Inflammatory macrophage treated with lipopolysaccharide for 1 hour (primary cell): ENCODE measurements around the gene PTCHD4.
"Not testable (repeated sequence)": the region's sequence is repeated elsewhere in the genome, so short reads cannot be mapped to it uniquely, and the experiment has no call there.

Source experiments
- DNase-seq, 2 donors: peaks; one replicate each; pipeline ENCODE4 v3.0.0-alpha.2; 2020 to 2022

The PTCHD4 gene

GRCh38 chr6:48111143-48111506, at the start of gene PTCHD4:
Gene PTCHD4, minus strand, starts transcription at chr6:48111197. Its CDS starts 42,240 bp downstream, at chr6:48068957.
- DNase-seq = no peak

DNA sequence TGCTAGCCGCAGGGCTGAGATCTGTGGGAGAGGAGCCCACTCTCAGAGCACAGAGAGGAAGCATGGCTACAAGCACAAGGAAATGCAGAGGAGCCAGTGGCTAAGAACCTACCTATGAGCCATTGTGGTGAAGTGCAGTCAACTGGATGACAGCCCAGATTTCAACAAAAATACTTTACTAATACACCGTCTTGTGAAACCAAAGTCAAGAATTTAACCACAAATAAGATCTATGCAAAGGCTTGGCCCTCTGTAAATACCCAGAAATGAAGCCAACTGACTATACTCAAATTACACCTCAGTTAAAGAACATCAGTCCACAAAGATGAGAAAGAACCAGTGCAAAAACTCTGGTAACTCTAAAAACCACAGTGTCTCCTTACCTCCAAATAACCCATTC, 40.1 kb upstream of the PTCHD4 start:
- DNase-seq = no peak

DNA sequence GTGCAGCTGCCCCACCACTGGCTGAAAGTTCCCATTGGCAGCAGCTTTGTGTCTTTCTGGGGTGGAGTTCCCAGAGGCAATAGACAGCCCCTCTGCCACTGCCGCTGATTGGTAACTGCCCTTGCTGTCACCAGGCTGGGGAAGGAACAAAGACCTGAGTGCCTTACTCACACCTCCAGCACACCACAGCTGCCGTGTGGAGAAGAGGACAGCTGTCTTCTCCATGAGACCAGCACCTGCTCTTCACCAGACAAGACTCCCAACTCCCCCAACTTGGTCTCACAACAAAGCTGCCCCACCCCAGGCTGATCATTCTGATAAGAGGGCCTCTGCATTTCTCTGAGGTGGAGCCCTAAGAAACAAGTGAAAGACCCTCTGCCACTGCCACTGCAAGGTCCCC, 39.7 kb upstream of the PTCHD4 start:
- no peak for DNase-seq

GRCh38 chr6:48147051-48147450, 36.1 kb upstream of the PTCHD4 start:
- DNase-seq = no peak

- no peak for DNase-seq
Measured at GRCh38 chr6:48144021-48144420, 33.0 kb upstream of the PTCHD4 start.

DNA sequence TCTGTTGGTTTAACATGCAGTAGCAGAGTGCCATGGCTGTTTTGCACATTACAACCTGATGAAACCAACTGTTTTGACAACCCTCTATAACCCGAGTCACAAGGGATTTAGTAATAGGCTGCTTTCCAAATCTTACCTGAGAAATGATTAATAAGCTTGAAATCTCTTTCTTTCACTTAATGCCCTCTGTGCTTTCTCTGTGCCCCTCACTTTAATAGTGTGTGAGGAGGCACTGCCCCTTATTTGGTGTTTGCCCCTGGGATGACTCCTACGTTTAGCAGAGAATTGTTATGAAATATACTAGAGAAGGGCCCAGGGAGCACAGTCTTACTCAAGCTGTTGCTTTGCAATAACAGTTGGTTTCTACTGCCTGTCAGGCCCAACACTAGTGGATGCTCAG, 31.0 kb upstream of the PTCHD4 start:
- DNase-seq = no peak

GRCh38 chr6:48139818-48140614, 29.0 kb upstream of the PTCHD4 start:
- no peak for DNase-seq

DNA sequence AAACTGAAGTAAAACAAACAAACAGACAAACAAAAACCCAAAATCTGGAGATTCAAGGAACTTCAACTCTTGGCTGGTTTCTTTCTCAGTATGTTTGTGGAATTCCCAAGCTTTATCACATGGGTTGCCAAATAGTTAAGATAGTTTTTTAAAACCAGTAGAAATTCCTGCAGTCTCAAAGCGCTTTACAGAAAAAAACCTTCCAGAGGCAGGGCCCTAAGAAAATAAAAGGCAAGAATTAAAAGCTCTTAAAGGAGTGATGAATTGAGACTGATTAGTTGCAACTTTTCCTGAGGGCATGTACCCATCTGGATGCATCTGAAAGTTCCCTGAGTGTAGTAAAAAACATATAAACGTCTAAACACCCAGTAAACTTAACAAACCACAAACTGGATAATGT, 25.9 kb upstream of the PTCHD4 start:
- no peak for DNase-seq

DNA sequence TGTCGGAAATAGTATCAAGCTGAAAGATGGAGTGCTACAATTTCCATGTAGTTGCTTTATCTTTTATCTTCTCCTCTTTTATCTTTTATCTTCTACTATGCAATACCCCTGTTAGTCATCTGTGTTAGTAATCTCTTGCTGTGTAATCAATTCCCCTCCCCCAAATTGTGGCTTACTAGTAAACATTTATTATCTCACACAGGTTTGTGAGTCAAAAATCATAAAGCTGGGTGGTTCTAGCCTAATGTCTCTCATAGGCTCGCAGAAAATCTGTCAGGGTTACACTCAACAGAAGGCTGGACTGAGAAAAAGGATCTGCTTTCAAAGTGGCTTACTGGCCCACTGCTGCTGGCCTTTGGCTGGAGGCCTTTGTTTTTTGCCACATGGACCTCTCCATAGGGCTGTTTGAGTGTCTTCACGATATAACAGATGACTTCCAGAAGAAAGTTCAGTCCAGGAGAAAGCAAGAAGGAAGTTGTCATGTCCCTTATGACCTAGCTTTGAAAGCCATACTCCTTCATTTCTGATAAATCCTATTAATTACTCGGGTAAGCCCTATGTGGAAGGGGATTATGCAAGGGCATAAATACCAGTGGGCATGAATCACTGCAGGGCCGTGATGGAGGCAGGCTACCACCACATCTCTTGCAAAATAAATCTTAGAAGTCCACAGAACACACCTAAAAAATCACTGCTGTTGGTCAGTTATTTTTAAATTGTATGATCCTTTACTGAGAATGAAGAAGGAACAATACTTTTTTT, 24.5 kb upstream of the PTCHD4 start:
- DNase-seq = no peak

DNA sequence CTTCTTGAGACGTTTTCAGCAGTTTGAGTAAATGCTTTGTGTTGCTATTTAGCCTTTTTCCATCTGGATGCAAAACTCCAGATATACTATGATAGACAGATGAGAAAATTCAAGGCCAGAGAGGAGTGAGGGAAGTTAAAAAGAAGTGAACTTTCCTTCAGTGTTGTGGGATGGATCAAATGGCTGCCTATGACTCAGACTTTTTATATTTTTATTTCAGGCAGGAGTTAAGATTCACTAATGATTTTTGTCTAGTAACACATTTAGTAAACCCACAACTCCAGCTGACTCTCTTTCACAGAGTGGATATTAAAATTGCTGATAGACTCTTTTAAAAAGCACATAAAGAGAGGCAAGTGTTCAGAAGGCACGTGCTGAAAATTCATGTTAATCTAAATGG, 23.2 kb upstream of the PTCHD4 start:
- DNase-seq = no peak

GRCh38 chr6:48123601-48124000, 12.6 kb upstream of the PTCHD4 start:
- DNase-seq = no peak

GRCh38 chr6:48121983-48122749, 11.2 kb upstream of the PTCHD4 start:
- DNase-seq = not testable (repeated sequence)

- no peak for DNase-seq
Measured at GRCh38 chr6:48116699-48117645, 6.0 kb upstream of the PTCHD4 start.

DNA sequence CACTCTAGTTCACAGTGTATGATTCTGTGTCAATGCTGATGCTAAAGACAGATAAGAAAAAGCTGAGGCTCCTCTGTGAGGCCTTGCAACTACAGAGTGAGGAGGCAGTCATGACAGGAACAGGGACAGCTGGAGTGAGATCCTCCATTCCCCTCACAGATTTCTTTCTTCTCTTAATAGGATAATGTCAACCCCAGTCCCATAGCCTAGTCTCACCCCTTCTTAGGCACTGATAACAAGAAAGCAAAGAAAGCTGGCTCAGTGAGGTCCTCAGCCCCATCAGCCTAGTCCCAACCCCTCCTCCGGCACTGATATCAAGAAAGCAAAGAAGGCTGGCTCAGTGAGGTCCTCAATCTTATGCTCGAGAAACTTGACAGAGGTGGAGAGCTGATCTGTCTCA, 2.1 kb upstream of the PTCHD4 start:
- DNase-seq = no peak

GRCh38 chr6:48111575-48111974, 578 bp upstream of the PTCHD4 start:
- DNase-seq = no peak

- DNase-seq = no peak
Measured at GRCh38 chr6:48110436-48111142, 408 bp downstream of the PTCHD4 start.

- DNase-seq = no peak
Measured at GRCh38 chr6:48109944-48110343, 1.1 kb downstream of the PTCHD4 start.

DNA sequence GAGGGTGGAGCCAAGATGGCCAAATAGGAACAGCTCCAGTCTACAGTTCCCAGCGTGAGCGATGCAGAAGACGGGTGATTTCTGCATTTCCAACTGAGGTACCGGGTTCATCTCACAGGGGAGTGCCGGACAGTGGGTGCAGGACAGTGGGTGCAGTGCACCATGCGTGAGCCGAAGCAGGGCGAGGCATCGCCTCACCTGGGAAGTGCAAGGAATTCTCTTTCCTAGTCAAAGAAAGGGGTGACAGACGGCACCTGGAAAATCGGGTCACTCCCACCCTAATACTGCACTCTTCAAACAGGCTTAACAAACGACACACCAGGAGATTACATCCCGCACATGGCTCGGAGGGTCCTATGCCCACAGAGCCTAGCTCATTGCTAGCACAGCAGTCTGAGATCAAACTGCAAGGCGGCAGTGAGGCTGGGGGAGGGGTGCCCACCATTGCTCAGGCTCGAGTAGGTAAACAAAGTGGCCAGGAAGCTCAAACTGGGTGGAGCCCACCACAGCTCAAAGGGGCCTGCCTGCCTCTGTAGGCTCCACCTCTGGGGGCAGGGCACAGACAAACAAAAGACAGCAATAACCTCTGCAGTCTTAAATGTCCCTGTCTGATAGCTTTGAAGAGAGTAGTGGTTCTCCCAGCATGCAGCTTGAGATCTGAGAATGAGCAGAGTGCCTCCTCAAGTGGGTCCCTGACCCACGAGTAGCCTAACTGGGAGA, 8.4 kb downstream of the PTCHD4 start:
- DNase-seq = not testable (repeated sequence)

DNA sequence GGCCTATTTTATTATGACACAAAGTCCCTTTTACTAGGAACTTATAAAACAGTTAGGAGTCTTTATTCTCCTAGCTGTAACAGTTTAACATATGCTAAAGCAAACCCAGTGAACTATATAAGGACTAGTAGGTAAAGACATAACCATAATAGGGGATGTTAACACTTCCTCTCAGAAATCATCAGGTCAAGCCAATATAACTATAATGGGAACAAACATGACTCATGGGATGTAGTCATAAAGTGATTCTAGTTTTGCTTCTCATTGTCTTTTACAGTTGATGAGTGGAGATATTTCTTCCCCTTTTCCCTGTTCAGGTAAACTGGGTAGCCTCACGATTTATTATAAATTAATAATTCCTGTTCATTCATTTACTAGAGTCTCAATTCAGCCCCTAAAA, 9.7 kb downstream of the PTCHD4 start:
- DNase-seq = peak; percentile 1 to 28

DNA sequence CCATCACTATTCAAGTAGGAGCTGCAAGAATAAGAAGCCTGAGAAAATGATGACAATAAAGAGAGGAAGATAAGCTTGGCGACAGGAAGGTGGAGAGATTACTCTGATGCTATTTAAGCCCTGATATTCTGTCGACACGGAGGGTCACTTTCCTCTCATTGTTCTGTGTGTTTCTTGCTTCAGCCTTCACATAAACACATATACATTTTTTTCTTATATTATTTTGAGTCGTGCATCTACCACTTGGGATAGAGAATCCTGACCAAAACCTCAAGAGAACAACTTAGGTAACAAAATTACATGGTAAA, 10.5 kb downstream of the PTCHD4 start:
- no peak for DNase-seq
